Measurements from ENCODE around the gene ZYX.

The ZYX gene

DNA sequence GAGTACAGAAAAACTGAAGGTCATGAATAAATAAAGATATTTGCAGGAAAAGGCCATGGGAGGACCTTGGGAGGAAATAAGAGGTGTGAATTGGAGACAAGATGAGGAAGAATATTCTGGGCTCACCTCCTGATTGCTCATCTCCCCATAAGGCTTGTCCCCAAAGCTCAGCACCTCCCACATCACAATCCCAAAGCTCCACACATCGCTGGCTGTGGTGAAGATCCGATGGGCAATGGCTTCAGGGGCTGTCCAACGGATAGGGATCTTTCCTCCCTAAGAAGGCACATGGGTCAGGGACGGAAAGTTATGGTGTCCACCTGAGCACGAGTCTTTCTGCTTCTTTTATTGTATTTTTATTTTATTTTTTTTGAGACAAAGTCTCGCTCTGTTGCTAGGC is 12.9 kb downstream of the ZYX start:
- TF ChIP-seq CTCF (IDR thresholded peaks at IDR 0.05; ENCODE audit: low read depth, low read length): no peak
- no peak for DNase-seq
- H3K4me1 ChIP-seq: peaks cover 6% of the 10 kb centered on the region; the same call in 1 of the 2 replicates
- H3K4me3 ChIP-seq (ENCODE audit: low read depth, low read length): no peak overlapping the region
- peaks cover 23% of the 10 kb centered on the region for H3K36me3 ChIP-seq
- no peaks in the 10 kb centered on the region for H3K9me3 ChIP-seq
- H3K27me3 ChIP-seq: peaks cover under 1% of the 10 kb centered on the region; the same call in 1 of the 2 replicates

DNA sequence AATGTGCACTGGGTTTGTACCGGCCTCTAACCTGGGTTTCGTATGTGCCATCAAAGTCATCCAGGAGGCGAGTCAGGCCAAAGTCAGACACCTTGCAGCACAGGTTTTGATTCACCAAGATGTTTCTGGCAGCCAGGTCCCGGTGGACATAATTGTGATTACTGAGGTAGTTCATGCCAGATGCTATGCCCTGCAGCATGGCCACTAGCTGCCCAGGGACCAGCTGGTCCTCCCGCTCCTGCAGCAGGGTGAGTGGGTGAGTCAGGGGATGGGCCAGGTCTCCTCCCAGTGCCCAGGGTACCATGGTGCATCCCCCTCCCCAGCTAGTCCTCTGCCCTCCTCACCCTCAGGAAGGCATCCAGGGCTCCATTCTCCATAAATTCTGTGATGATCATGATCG is 13.6 kb downstream of the ZYX start:
- Histone ChIP-seq H3K27me3 (peaks cover 7% of the 10 kb centered on the region), H3K36me3 (peaks cover 19% of the 10 kb centered on the region), H3K4me3 (ENCODE audit: low read depth, low read length) (no peak overlapping the region), H3K9me3 (no peaks in the 10 kb centered on the region), H3K4me1 (peaks cover 6% of the 10 kb centered on the region; the same call in 1 of the 2 replicates)
- TF ChIP-seq CTCF (IDR thresholded peaks at IDR 0.05; ENCODE audit: low read depth, low read length): no peak
- DNase-seq: no peak

- Histone ChIP-seq H3K27me3 (peaks cover 7% of the 10 kb centered on the region), H3K4me3 (ENCODE audit: low read depth, low read length) (no peak overlapping the region), H3K4me1 (peaks cover 6% of the 10 kb centered on the region; the same call in 1 of the 2 replicates), H3K36me3 (peaks cover 12% of the 10 kb centered on the region), H3K9me3 (no peaks in the 10 kb centered on the region)
- no peak for DNase-seq
- TF ChIP-seq CTCF (IDR thresholded peaks at IDR 0.05; ENCODE audit: low read depth, low read length): no peak
These were observed 14.3 kb downstream of the ZYX start for GRCh38 chr7:143395187-143396149.

- Histone ChIP-seq H3K4me3 (ENCODE audit: low read depth, low read length) (no peak overlapping the region), H3K27me3 (peaks cover 12% of the 10 kb centered on the region), H3K9me3 (no peaks in the 10 kb centered on the region), H3K4me1 (peaks cover 6% of the 10 kb centered on the region; the same call in 1 of the 2 replicates), H3K36me3 (peaks cover 8% of the 10 kb centered on the region)
- TF ChIP-seq CTCF (IDR thresholded peaks at IDR 0.05; ENCODE audit: low read depth, low read length): no peak
- DNase-seq: no peak
These were observed 15.0 kb downstream of the ZYX start for GRCh38 chr7:143396182-143396581.

- TF ChIP-seq CTCF (IDR thresholded peaks at IDR 0.05; ENCODE audit: low read depth, low read length): no peak
- Histone ChIP-seq H3K4me1 (peaks cover 6% of the 10 kb centered on the region; the same call in 1 of the 2 replicates), H3K9me3 (no peaks in the 10 kb centered on the region), H3K4me3 (ENCODE audit: low read depth, low read length) (no peak overlapping the region), H3K36me3 (peaks cover under 1% of the 10 kb centered on the region), H3K27me3 (peaks cover 18% of the 10 kb centered on the region)
- no peak for DNase-seq
These were observed 15.7 kb downstream of the ZYX start for GRCh38 chr7:143396625-143397556.

All from BE2C (cell line).